ENCODE data around the gene TNFRSF8.

DNA sequence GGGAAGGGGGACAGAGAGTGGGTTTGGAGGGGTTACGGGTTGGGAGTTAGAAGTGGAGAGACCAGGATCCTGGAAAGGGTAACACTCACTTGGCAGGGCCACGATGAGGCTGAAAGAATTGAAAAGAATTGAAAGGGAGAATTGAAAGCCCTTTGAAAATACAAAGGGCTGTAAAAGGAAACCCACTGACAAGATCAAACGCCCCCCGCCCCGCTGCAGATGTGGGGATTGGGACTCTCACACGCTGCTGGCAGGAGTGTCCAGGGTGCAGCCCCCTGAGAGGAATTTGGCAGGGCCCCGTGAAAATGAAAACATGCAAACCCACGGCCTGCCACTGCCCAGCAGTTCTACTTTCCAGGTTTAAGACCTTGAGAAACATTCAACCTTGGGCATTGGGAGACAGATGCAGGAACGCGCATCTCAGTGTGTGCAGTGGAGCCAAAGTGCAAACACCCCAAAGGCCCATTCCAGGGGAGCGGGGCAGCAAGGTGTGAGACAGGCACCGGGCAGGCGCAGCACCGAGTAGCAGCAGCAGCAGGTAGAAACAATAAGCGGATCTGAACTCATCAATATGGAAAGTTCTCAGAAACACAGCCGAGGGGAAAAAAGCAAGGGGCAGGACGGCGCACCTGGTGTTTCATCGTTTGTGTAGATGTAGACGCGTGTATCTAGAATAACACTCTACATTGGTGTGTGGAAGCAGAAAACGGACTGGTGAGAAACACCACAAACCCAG is 95.4 kb downstream of the TNFRSF8 start:
- TF ChIP-seq HDAC2 (CRISPR knock-in tag; IDR thresholded peaks at IDR 0.05) (no peak), BHLHE40 (IDR thresholded peaks at IDR 0.05; ENCODE audit: low read length) (no peak), POLR2AphosphoS5 (IDR thresholded peaks at IDR 0.05; ENCODE audit: low read depth, low read length) (no peak), GTF2F1 (IDR thresholded peaks at IDR 0.05; ENCODE audit: low read length) (no peak), SMAD3 (CRISPR knock-in tag; IDR thresholded peaks at IDR 0.05) (no peak), ZNF563 (CRISPR knock-in tag; IDR thresholded peaks at IDR 0.05) (no peak)
- TF ChIP-seq, protein P1, sequence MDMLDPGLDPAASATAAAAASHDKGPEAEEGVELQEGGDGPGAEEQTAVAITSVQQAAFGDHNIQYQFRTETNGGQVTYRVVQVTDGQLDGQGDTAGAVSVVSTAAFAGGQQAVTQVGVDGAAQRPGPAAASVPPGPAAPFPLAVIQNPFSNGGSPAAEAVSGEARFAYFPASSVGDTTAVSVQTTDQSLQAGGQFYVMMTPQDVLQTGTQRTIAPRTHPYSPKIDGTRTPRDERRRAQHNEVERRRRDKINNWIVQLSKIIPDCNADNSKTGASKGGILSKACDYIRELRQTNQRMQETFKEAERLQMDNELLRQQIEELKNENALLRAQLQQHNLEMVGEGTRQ (IDR thresholded peaks at IDR 0.05; ENCODE audit: low read depth, low read length), result no peak
- TF ChIP-seq, protein P1 (CRISPR knock-in tag; IDR thresholded peaks at IDR 0.05; ENCODE audit: borderline replicate concordance), result no peak
- TF ChIP-seq, protein P2, sequence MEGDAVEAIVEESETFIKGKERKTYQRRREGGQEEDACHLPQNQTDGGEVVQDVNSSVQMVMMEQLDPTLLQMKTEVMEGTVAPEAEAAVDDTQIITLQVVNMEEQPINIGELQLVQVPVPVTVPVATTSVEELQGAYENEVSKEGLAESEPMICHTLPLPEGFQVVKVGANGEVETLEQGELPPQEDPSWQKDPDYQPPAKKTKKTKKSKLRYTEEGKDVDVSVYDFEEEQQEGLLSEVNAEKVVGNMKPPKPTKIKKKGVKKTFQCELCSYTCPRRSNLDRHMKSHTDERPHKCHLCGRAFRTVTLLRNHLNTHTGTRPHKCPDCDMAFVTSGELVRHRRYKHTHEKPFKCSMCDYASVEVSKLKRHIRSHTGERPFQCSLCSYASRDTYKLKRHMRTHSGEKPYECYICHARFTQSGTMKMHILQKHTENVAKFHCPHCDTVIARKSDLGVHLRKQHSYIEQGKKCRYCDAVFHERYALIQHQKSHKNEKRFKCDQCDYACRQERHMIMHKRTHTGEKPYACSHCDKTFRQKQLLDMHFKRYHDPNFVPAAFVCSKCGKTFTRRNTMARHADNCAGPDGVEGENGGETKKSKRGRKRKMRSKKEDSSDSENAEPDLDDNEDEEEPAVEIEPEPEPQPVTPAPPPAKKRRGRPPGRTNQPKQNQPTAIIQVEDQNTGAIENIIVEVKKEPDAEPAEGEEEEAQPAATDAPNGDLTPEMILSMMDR (CRISPR knock-in tag; IDR thresholded peaks at IDR 0.05), result no peak
